H9 (cell line): ENCODE data around the gene ZNF541. TPM values are rescaled to one million over a fixed set of nuclear protein-coding genes. Genes with fewer than 3 reads are reported as not detected.

Experiments
- DNase-seq: peaks from one replicate; pipeline ENCODE4 v3.0.0-alpha.2; 2017
- H2AFZ ChIP-seq: one replicate; pipeline ENCODE4 v1.6.1; 2013; ENCODE audit warnings: mild to moderate bottlenecking, low read length, control low read depth, moderate library complexity
- H2AK5ac ChIP-seq: 2 replicates; pipeline ENCODE4 v1.6.1; 2013; ENCODE audit warnings: low read length, control low read depth, mixed read lengths; ENCODE audit not compliant: insufficient read length
- H2BK120ac ChIP-seq: one replicate; pipeline ENCODE4 v1.6.1; 2013; ENCODE audit warnings: low read depth, mild to moderate bottlenecking, low read length, control low read depth, inconsistent platforms; ENCODE audit not compliant: poor library complexity, severe bottlenecking
- H2BK12ac ChIP-seq: 2 replicates; pipeline ENCODE4 v1.6.1; 2013; ENCODE audit warnings: low read length, control low read depth, mixed read lengths, low read depth; ENCODE audit not compliant: insufficient read length
- H2BK15ac ChIP-seq: 2 replicates; pipeline ENCODE4 v1.6.1; 2013; ENCODE audit warnings: low read depth, low read length, control low read depth
- H2BK20ac ChIP-seq: one replicate; pipeline ENCODE4 v1.6.1; 2013; ENCODE audit warnings: low read depth, mild to moderate bottlenecking, low read length, control low read depth, inconsistent platforms; ENCODE audit not compliant: poor library complexity, severe bottlenecking
- H2BK5ac ChIP-seq: 2 replicates; pipeline ENCODE4 v1.6.1; 2013; ENCODE audit warnings: low read length, control low read depth, mixed read lengths; ENCODE audit not compliant: insufficient read length
- H3K14ac ChIP-seq: 2 replicates; pipeline ENCODE4 v1.6.1; 2013; ENCODE audit warnings: low read length, control low read depth; ENCODE audit not compliant: insufficient read depth
- H3K18ac ChIP-seq: 2 replicates; pipeline ENCODE4 v1.6.1; 2013; ENCODE audit warnings: low read depth, mild to moderate bottlenecking, mixed read lengths, low read length, control low read depth; ENCODE audit not compliant: insufficient read length
- H3K23ac ChIP-seq: 2 replicates; pipeline ENCODE4 v1.6.1; 2013; ENCODE audit warnings: low read length, control low read depth, mixed read lengths, low read depth; ENCODE audit not compliant: insufficient read length
- H3K23me2 ChIP-seq: 2 replicates; pipeline ENCODE4 v1.6.1; 2013; ENCODE audit warnings: low read depth, mild to moderate bottlenecking, mixed read lengths, low read length, control low read depth; ENCODE audit not compliant: insufficient read length, poor library complexity, severe bottlenecking
- H3K27ac ChIP-seq: 2 replicates; pipeline ENCODE4 v1.5.1; 2013; ENCODE audit warnings: low read length, control low read depth, mixed read lengths, low read depth; ENCODE audit not compliant: insufficient read length
- H3K27me3 ChIP-seq: 2 replicates; pipeline ENCODE4 v1.6.1; 2013; ENCODE audit warnings: low read length, control low read depth, inconsistent platforms; ENCODE audit not compliant: insufficient read depth
- H3K4ac ChIP-seq: 2 replicates; pipeline ENCODE4 v1.6.1; 2013; ENCODE audit warnings: low read depth, mild to moderate bottlenecking, control low read depth, inconsistent platforms, low read length, moderate library complexity
- H3K4me1 ChIP-seq: 2 replicates; pipeline ENCODE4 v1.6.1; 2013; ENCODE audit warnings: low read length, control low read depth, inconsistent platforms; ENCODE audit not compliant: insufficient read depth
- H3K4me2 ChIP-seq: 2 replicates; pipeline ENCODE4 v1.6.1; 2013; ENCODE audit warnings: low read length, control low read depth, mixed read lengths; ENCODE audit not compliant: insufficient read length, insufficient read depth
- H3K56ac ChIP-seq: 2 replicates; pipeline ENCODE4 v1.6.1; 2013; ENCODE audit warnings: low read depth, mild to moderate bottlenecking, mixed read lengths, low read length, control low read depth; ENCODE audit not compliant: insufficient read length
- H3K79me1 ChIP-seq: 2 replicates; pipeline ENCODE4 v1.6.1; 2013; ENCODE audit warnings: low read depth, mild to moderate bottlenecking, moderate library complexity, low read length, control low read depth, inconsistent platforms; ENCODE audit not compliant: insufficient read depth, poor library complexity, severe bottlenecking
- H3K79me2 ChIP-seq: 2 replicates; pipeline ENCODE4 v1.6.1; 2013; ENCODE audit warnings: low read length, control low read depth, inconsistent platforms; ENCODE audit not compliant: insufficient read depth
- H3K9ac ChIP-seq: 2 replicates; pipeline ENCODE4 v1.6.1; 2013; ENCODE audit warnings: low read length, control low read depth, mixed read lengths; ENCODE audit not compliant: insufficient read length; ENCODE audit errors: extremely low read depth
- H3K9me3 ChIP-seq: one replicate; pipeline ENCODE4 v1.6.1; 2013; ENCODE audit warnings: low read depth, low read length, inconsistent platforms; ENCODE audit not compliant: control insufficient read depth
- H3T11ph ChIP-seq: one replicate; pipeline ENCODE4 v1.6.1; 2013; ENCODE audit warnings: mild to moderate bottlenecking, low read length, control low read depth, inconsistent platforms
- H4K20me1 ChIP-seq: one replicate; pipeline ENCODE4 v1.6.1; 2013; ENCODE audit not compliant: control insufficient read depth, insufficient read length, insufficient read depth
- H4K5ac ChIP-seq: 2 replicates; pipeline ENCODE4 v1.6.1; 2013; ENCODE audit warnings: low read depth, mild to moderate bottlenecking, mixed read lengths, low read length, control low read depth; ENCODE audit not compliant: insufficient read length
- H4K8ac ChIP-seq: replicated peaks from 2 replicates; pipeline ENCODE4 v1.6.1; 2013; ENCODE audit warnings: low read length, control low read depth, mixed read lengths, low read depth; ENCODE audit not compliant: insufficient read length
- H4K91ac ChIP-seq: 2 replicates; pipeline ENCODE4 v1.6.1; 2013; ENCODE audit warnings: low read depth, mild to moderate bottlenecking, moderate library complexity, mixed read lengths, low read length, control low read depth; ENCODE audit not compliant: insufficient read length
- H3K27ac Mint-ChIP-seq, 3 experiments: 2 replicates in 2 of 3; 3 replicates in 1 of 3; pipeline ENCODE4 v1.8.0; 2020 to 2021; ENCODE audit warnings: mixed read lengths in 3 of 3, mild to moderate bottlenecking in 1 of 3, moderate library complexity in 1 of 3
- H3K27me3 Mint-ChIP-seq: 2 replicates; pipeline ENCODE4 v1.8.0; 2021; ENCODE audit warnings: low read depth, mild to moderate bottlenecking, moderate library complexity, mixed read lengths
- H3K36me3 Mint-ChIP-seq, 3 experiments: 2 replicates in 2 of 3; 3 replicates in 1 of 3; pipeline ENCODE4 v1.8.0; 2020 to 2021; ENCODE audit warnings: low read depth in 3 of 3, mixed read lengths in 3 of 3; ENCODE audit not compliant: insufficient read depth in 1 of 3
- H3K4me1 Mint-ChIP-seq, 2 experiments: 2 replicates each; pipeline ENCODE4 v1.8.0; 2020; ENCODE audit warnings: mixed read lengths in 2 of 2
- H3K4me3 Mint-ChIP-seq, 2 experiments: 2 replicates in 1 of 2; 3 replicates in 1 of 2; pipeline ENCODE4 v1.8.0; 2020 to 2021; ENCODE audit warnings: mild to moderate bottlenecking in 2 of 2, mixed read lengths in 2 of 2, moderate library complexity in 1 of 2
- H3K9me3 Mint-ChIP-seq, 2 experiments: 2 replicates in 1 of 2; 3 replicates in 1 of 2; pipeline ENCODE4 v1.8.0; 2020; ENCODE audit warnings: mild to moderate bottlenecking in 2 of 2, mixed read lengths in 2 of 2, moderate library complexity in 1 of 2
- WGBS: extraction: QIAGEN DNeasy Blood & Tissue Kit; methylation state at CpG from one replicate; pipeline ENCODE4 v1.1.7; 2013; ENCODE audit warnings: missing lambda C conversion rate, low lambda C conversion rate, mixed read lengths; ENCODE audit not compliant: insufficient read length; ENCODE audit errors: extremely low coverage; 5-methylcytosine and 5-hydroxymethylcytosine counted together
- total RNA-seq: library from RNA; stranded (reverse); gene quantifications from 2 replicates; pipeline ENCODE4 v1.2.1, GENCODE V29; 2021
- TF ChIP-seq, protein P1 (sequence below): fragments of 200-600 bp; sonication (generic); conservative IDR thresholded peaks from 3 replicates; pipeline ENCODE4 v1.8.0; 2021; ENCODE audit warnings: antibody characterized with exemption, mild to moderate bottlenecking

ZNF541 gene
- total RNA-seq, 1 experiment from 2014 or later = not detected

DNA sequence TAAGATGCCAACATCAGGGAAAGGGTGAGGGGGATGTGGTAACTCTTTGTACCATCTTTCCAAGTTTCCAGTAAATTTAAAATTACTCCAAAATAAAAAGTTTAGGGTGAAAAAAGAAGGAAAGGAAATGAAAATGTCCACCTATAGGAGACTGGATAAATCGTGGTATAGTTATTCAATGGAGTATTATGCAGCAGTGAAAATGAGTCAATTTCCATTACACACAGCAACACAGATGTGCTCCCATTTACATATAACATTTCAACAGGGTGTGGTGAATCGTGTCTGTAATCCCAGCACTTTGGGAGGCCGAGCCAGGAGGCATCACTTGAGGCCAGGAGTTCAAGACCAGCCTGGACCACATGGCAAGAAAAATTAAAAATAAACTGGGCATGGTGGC, 7.4 kb upstream of the ZNF541 start:
- no peak overlapping the region for H4K8ac ChIP-seq
- H3K9me3 ChIP-seq = no peaks in the 10 kb centered on the region
- no peak overlapping the region for H3K27ac Mint-ChIP-seq
- H2BK120ac ChIP-seq = no peak overlapping the region
- no peaks in the 10 kb centered on the region for H3K79me1 ChIP-seq
- H2BK15ac ChIP-seq = no peak overlapping the region
- H2BK12ac ChIP-seq = no peak overlapping the region
- no peak overlapping the region for H3T11ph ChIP-seq
- H2AFZ ChIP-seq = no peak overlapping the region
- H3K56ac ChIP-seq = no peak overlapping the region
- H4K20me1 ChIP-seq = no peaks in the 10 kb centered on the region
- no peak overlapping the region for H3K9ac ChIP-seq
- H3K9me3 Mint-ChIP-seq = peaks cover 5 to 8% of the 10 kb centered on the region in 2 experiments; a peak in 4 of 5 replicates
- H4K91ac ChIP-seq = no peak overlapping the region
- no peak overlapping the region for H2BK5ac ChIP-seq
- no peak overlapping the region for H3K4me2 ChIP-seq
- H2AK5ac ChIP-seq = no peak overlapping the region
- TF ChIP-seq, protein P1, sequence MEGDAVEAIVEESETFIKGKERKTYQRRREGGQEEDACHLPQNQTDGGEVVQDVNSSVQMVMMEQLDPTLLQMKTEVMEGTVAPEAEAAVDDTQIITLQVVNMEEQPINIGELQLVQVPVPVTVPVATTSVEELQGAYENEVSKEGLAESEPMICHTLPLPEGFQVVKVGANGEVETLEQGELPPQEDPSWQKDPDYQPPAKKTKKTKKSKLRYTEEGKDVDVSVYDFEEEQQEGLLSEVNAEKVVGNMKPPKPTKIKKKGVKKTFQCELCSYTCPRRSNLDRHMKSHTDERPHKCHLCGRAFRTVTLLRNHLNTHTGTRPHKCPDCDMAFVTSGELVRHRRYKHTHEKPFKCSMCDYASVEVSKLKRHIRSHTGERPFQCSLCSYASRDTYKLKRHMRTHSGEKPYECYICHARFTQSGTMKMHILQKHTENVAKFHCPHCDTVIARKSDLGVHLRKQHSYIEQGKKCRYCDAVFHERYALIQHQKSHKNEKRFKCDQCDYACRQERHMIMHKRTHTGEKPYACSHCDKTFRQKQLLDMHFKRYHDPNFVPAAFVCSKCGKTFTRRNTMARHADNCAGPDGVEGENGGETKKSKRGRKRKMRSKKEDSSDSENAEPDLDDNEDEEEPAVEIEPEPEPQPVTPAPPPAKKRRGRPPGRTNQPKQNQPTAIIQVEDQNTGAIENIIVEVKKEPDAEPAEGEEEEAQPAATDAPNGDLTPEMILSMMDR = no peak
- no peak overlapping the region for H3K27ac ChIP-seq
- no peaks in the 10 kb centered on the region for H3K23me2 ChIP-seq
- WGBS = no CpG with 5 or more reads among the region's 3 CpGs
- H3K79me2 ChIP-seq = no peaks in the 10 kb centered on the region
- H3K4me1 Mint-ChIP-seq = peaks cover 8 to 13% of the 10 kb centered on the region in 2 experiments
- DNase-seq = no peak
- no peak overlapping the region for H2BK20ac ChIP-seq
- H3K27me3 Mint-ChIP-seq = no peaks in the 10 kb centered on the region; the same call in 1 of the 2 replicates
- H3K4me1 ChIP-seq = no peaks in the 10 kb centered on the region; the same call in 1 of the 2 replicates
- no peak overlapping the region for H3K18ac ChIP-seq
- no peaks in the 10 kb centered on the region for H3K27me3 ChIP-seq
- no peak overlapping the region for H3K23ac ChIP-seq
- no peak overlapping the region for H3K4me3 Mint-ChIP-seq
- H4K5ac ChIP-seq = no peak overlapping the region
- no peaks in the 10 kb centered on the region for H3K36me3 Mint-ChIP-seq
- H3K4ac ChIP-seq = no peak overlapping the region
- H3K14ac ChIP-seq = no peak overlapping the region
